GM19463 (cell line): ENCODE results near the gene SLC43A3.
A peak's percentile ranks its signal among the peaks of the same experiment; 100 is the strongest.
"Not testable (repeated sequence)": the region's sequence is repeated elsewhere in the genome, so short reads cannot be mapped to it uniquely, and the experiment has no call there.

ENCODE experiments used
- ATAC-seq: cut with Tn5 transposase; IDR thresholded peaks from one replicate; pipeline ENCODE4 v1.9.1; 2021; ENCODE audit warnings: mild to moderate bottlenecking, moderate library complexity; ENCODE audit not compliant: unreplicated experiment

Gene SLC43A3

DNA sequence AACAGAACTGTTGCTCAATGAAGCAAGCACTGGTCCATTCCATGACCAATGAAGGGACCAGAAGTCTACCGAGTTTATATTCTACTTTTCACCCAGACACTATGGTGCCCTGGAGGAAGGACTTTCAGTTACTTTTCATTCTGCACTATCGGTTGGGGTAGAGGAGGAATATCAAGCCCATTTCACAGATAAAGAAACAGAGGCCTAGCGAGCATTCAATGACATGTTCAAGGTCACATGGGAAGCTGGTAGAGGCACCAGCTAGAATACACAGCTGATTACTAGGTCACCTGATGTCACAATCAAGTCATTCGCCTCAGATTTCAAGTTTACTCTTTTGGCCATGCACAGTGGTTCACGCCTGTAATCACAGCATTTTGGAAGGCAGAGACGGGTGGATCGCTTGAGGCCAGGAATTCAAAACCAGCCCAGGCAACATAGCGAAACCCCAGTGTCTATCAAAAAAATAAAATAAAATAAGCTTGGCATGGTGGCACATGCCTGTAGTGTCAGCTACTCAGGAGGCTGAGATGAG lies 18.9 kb downstream of the SLC43A3 start:
- no peak for ATAC-seq

GRCh38 chr11:57407010-57407920 lies 19.7 kb downstream of the SLC43A3 start:
- no peak for ATAC-seq

- peak; percentile 84 for ATAC-seq
Observed at GRCh38 chr11:57406337-57406904, 20.5 kb downstream of the SLC43A3 start.

DNA sequence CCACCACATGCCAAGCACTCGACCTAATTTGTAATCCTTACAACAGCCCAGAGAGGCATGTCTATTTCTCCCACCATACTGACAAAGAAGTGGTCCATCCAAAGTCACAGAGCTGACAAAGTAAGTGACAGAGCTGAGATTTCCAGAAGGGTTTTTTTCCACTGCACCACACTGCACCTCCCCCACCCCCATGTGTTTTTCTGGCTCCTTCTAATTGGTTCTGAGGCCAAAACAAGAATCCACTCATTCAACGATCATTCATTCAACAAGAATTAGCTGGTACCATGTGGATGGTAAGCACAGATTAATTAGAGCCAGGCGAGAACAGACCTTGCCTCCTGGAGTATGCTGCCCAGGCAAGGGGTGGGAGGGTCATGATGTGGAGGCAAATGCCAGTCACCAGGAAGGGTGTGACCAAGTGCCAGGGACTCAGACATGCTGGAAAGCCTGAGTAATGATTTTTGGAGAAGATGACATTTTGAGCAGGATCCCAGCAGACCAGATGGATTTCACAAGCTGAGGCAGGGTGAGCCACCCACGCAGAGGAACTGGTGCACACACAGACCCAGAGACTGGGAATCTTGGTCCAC lies 21.6 kb downstream of the SLC43A3 start:
- ATAC-seq = no peak

- ATAC-seq = no peak
Observed at GRCh38 chr11:57403802-57404147, 23.1 kb downstream of the SLC43A3 start.

DNA sequence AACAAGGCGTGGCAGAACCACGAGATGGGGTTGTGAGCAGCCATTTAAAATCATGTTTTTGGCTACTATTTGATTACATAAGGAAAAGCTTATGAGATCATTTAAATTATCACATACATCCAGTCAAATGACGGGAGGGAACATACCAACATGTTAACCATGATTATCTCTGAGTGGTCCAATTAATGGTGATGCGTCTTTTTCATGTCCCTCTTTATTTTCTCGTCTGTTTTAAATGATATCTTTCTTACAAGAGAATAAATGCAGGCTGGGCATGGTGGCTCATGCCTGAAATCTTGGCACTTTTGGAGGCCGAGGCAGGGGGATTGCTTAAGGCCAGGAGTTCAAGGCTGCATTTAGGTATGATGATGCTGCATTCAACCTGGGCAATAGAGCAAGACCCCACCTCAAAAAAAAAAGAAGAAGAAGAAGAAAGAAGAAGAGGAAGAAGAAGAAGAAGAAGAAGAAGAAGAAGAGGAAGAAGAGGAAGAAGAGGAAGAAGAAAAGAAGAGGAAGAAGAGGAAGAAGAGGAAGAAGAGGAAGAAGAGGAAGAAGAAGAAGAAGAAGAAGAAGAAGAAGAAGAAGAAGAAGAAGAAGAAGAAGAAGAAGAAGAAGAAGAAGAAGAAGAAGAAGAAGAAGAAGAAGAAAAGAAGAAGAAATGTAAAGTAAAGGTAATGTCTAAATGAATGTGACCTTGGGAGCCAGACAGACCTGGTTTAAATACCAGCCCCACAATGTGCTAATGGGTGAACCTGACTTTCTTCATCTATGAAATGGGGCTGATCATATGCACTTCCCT lies 23.7 kb downstream of the SLC43A3 start:
- ATAC-seq = not testable (repeated sequence)

DNA sequence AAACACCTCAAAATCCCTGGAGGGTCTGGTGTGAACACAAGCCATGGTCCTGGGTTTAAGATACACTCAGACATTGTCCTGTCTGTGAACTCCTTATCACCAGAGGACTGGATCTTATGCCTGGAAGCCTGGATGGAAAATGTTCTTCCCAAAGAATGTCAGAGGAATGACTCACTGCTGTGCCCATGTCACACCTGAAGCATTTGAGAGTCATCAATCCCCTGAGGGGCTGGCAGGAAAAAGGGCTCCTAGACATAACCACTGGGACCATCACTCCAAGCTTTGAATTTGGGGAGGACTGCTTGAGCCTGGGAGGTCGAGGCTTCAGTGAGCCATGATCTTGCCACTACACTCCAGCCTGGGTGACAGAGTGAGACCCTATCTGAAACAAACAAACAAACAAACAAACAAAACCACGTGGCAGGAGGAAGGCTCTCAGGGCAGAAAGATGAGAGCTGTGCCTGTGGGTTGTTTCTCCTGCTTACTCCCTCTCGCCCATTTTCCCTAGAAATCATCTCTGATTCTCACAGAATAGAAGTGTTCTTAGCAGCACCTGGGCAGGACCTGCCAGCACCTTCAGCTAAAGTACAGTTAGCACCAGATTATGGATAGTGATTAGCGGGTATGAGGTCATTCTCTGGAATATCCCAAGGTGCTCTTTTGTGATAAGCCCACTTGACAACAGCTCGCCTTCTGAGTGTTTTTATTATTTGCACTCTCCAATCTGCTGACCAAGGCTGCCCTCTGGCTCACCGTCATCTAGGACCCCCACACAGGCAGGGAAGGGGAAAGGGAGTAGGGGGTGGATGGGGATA lies 24.5 kb downstream of the SLC43A3 start:
- ATAC-seq = no peak

DNA sequence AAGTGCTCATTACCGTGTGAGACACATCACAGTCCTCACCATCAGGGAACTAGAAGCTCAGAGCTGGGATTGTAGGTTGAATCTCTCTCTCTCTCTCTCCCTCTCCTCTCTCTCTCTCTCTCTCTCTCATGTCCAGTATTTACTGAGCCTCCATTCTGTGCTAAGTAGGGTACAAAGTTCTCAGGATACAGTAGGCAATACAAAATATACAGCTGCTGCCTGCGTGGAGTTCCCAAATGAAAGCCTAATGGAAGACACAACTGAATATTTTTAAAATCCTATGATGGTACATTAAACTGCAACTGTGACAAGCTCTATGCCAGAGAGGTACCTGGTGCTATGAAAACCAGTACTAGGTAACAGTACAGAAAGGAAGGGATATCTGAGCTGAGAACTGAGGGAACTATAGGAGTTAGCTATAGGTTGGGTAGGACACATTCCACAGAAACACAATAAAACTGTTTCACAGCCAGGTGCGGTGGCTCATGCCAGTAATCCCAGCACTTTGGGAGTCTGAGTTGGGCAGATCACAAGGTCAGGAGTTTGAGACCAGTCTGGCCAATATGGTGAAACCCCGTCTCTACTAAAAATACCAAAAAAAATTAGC lies 26.8 kb downstream of the SLC43A3 start:
- no peak for ATAC-seq

DNA sequence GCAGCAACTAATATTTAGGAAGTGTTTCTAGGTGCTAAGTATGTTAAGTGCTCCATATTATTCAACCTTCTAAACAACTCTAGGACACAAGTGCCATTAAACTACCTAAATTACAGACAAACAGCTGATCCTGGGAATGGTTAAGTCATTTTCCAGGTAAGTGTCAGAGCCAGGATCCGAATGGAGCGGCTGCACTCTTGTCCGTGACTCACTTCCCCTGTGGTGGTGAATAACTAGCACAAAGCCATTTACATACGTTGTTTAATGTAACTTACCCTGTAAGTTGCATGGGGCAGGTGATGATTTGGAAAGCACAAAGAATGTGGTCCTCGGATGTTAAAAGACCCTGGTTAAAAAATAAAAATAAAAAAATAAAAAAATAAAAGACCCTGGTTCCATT lies 27.7 kb downstream of the SLC43A3 start:
- no peak for ATAC-seq

DNA sequence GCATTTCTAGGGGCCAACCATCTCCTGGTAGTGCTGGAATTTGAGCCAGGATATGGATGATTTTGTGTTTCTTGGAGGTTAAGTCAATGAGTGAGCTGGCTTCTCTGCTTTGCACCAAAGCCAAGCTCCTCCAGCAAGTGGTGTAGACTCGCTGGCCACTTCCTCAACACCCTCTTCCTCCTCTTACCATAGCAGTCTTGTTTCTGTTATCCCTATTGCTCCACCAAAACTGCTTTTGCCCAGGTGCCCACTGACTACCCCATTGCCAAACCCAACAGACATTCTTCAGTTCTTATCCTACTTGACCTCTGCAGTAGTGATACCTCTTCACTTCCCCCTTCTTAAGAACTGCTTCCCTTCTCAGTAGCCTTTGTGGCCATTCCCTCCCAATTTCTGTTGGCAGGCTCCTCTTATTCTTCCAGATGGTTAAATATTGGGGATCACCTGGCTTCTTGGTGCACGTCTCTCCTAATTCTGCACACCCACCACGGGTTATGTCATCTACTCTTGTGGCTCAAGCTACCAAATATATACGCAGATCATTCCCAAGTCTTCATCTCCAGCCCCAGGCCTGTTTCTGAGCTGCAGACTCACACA lies 29.4 kb downstream of the SLC43A3 start:
- ATAC-seq = no peak

DNA sequence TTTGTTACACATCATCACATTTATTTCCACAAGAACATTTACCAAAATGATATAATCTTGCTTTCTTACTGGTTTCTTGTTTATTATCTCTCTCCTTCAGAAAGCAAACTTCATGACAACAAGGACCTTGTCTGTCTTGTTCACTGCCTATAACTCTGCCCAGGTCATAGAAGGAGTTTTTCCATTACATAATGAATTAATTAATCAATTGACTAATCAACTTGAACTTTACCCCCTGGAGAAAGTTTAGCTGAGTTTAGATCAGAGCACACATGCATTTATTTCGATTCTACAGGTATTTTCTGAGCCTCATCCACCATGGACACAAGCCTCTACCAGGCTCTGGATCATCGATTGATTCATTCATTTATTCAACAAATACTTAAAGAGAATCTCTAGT lies 30.2 kb downstream of the SLC43A3 start:
- ATAC-seq = no peak

DNA sequence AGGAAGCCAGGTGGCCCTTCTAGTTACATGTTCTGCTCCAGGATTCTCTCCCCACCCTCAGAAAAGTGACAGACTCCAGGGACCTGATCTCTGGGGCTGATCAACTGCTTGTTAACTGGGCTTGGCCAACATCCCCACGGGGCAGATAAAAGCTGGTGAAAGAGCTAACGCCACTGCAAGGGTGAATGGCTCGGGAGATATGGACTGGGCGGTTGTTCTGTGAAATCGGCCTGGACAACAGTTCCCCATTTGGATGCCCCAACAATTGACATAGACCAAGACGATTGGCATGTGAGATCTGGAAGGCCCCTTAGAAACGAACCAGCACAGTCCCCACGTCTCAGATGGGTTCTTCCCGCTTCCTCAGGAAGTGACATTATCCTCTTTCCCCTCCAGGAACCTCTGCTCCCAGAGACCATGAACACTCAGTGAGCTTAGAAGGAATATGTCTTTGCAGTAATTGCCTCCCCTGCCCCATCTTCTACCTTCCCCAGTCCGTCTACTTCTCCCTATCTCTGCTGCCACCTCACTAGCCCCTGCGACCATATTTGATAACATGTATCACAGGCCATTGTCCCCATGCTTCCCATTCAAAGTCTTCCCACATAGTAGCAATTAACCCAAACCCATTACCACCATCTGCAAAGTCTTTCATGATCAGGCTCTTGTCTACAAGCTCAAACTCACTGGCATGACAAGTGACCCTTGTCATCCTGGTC lies 30.9 kb downstream of the SLC43A3 start:
- no peak for ATAC-seq

DNA sequence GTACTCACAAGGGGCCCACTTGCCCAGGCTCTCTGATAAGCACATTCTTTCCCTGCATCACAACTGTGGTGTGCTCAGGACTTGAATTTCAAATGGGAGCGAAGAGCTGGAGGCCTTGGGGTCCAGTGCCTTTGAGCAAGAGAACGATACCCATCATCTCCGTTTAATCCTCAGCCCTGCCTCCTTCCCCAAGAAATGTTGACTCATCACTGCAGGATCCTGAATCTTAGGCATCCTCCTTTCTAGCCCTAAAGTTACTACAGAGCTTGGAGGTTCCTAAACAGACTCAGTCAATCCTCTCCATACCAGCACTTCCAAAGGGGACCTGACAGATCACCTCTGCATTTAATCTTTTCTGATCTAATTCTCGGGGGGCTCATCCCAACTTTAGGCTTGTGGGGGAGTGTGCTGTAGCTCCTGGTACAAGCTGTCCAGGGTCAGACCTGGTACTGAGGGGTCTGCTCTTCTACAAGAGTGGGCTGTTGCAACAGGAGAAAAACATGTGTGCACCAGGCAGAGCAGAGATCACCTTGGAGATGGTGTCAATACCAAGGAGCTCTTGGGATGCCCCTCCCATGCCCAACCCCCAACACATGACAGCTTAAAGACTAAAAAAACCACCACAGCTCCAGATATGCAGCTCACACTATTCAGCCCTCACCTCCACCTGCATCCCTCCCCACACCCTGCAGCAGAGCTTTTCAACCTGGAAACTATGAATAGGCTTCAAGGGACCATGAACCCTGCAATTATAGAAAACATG lies 32.5 kb downstream of the SLC43A3 start:
- no peak for ATAC-seq

DNA sequence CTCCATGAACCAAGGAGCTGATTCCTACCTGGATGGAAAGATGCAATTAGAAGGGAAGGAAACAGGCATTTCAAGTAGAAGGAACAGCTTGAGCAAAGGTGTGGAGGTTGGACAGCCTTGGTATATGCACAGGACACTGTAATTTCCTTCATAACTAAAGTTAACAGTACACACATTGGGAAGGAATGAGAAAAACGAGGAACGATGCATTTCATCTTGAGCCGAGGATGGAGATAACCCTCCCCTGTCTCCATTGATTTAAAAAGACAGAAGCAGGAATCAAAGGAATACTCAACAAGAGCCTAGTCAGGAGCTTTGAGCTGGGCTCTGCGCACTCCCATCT lies 34.2 kb downstream of the SLC43A3 start:
- no peak for ATAC-seq

GRCh38 chr11:57392066-57392762 lies 34.7 kb downstream of the SLC43A3 start:
- no peak for ATAC-seq

GRCh38 chr11:57391539-57391938 lies 35.4 kb downstream of the SLC43A3 start:
- no peak for ATAC-seq

- ATAC-seq = no peak
Observed at GRCh38 chr11:57391111-57391510, 35.8 kb downstream of the SLC43A3 start.

- no peak for ATAC-seq
Observed at GRCh38 chr11:57390535-57390934, 36.4 kb downstream of the SLC43A3 start, which contains the start of gene PRG2. PRG2 (minus strand) TSS chr11:57390650; CDS start chr11:57389944, 706 bp downstream.
